ENCODE data around the gene MAP2.

MAP2 gene

GRCh38 chr2:209519906-209520305 lies 96.1 kb downstream of the MAP2 start:
- TF ChIP-seq CTCF (IDR thresholded peaks at IDR 0.05; ENCODE audit: extremely low read depth, missing control alignments), result no peak
- DNase-seq (ENCODE audit: low spot score), result no peak

GRCh38 chr2:209523041-209523740 lies 99.3 kb downstream of the MAP2 start:
- TF ChIP-seq CTCF (IDR thresholded peaks at IDR 0.05; ENCODE audit: extremely low read depth, missing control alignments), result no peak
- DNase-seq (ENCODE audit: low spot score), result no peak

DNA sequence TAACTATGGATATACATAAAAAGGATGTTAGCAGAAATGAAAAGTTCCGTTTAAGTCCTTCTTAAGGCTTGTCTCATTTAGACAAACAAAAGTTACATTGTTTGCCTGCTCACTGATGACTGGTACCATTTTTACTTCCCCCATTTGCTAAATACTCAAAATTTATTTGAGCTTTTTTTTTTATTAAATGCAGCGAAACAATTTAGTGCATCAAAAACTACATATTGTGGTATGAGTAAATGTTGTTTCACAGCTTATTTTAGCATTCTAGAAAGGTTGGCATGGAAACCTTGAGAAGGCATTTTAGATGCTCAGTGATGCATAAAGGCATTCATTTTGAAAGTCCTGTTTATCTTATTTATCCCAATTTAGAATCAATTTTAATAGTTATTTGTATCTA lies 100.0 kb downstream of the MAP2 start:
- DNase-seq (ENCODE audit: low spot score), result peak; percentile 7
- no peak for TF ChIP-seq CTCF (IDR thresholded peaks at IDR 0.05; ENCODE audit: extremely low read depth, missing control alignments)

- DNase-seq (ENCODE audit: low spot score), result no peak
- no peak for TF ChIP-seq CTCF (IDR thresholded peaks at IDR 0.05; ENCODE audit: extremely low read depth, missing control alignments)
These were observed 101.5 kb downstream of the MAP2 start for GRCh38 chr2:209525331-209525730.

DNA sequence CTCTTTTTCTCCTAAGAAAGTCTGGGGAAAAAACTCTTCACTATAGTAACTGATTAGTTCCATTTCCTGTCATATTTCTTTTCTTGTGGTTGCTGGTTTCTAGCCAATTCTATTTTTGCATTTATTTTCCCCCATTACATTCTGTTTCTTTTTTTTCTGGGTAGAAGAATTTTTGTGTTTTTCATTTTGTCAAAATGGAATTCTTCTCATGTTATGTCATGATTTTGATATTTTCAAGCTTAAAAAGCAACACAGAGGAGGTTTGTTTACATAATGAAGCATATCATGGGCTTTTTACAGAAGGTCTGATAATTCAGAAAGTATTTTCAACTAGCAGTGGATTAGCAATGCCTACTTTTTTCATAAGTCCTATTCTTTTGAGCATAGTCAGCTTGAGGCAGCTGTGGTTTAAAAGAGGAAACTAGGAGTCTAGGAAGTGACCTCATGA lies 102.0 kb downstream of the MAP2 start:
- no peak for TF ChIP-seq CTCF (IDR thresholded peaks at IDR 0.05; ENCODE audit: extremely low read depth, missing control alignments)
- no peak for DNase-seq (ENCODE audit: low spot score)

- DNase-seq (ENCODE audit: low spot score), result no peak
- no peak for TF ChIP-seq CTCF (IDR thresholded peaks at IDR 0.05; ENCODE audit: extremely low read depth, missing control alignments)
These were observed 102.7 kb downstream of the MAP2 start for GRCh38 chr2:209526561-209526960.

DNA sequence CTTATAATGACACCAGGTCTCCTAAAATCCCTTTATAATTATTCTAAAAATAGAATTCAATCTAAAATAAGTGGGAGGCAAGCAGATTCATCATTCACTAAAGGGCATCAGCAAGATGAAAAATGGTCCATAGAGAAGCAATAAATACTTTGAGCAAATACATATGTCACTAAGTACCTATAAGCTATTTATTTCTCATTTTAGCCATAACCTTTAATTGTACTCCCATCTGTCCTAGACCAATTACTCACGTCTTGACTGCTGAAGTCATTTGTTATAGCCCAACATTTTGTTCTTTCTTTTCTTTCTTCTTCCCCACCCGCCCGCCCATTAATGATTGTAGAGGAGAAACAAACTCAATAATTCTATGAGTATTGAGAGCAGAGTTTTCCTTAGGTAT lies 105.7 kb downstream of the MAP2 start:
- no peak for TF ChIP-seq CTCF (IDR thresholded peaks at IDR 0.05; ENCODE audit: extremely low read depth, missing control alignments)
- DNase-seq (ENCODE audit: low spot score), result no peak

All from GM20000 (cell line).